GM12878 (cell line): ENCODE data around the gene TDRD7. TPM values are rescaled to one million over a fixed set of nuclear protein-coding genes. Genes with fewer than 3 reads are reported as not detected.

ENCODE experiments used
- ATAC-seq: fragments of 200-7000 bp; cut with Tn5 transposase; 3 replicates; pipeline ENCODE4 v1.9.1; 2020; ENCODE audit warnings: mild to moderate bottlenecking, moderate library complexity
- BruUV-seq: library from RNA; stranded (reverse); fragments of 400-500 nt; replicated peaks from 2 replicates; lab custom pipeline; 2021; lab: Mats Ljungman, UMichigan
- CTCF ChIA-PET: fragments of 300-600 bp; sonication (Branson Sonifier 250); formaldehyde crosslinking; extraction: SDS; loops from one replicate; lab custom pipeline; 2021; ENCODE audit warnings: inconsistent platforms; lab: Yijun Ruan, JAX
- POLR2A ChIA-PET: fragments of 350-600 bp; formaldehyde crosslinking; extraction: SDS; loops from one replicate; lab custom pipeline; 2021; ENCODE audit warnings: inconsistent platforms; lab: Charles Lee
- RAD21 ChIA-PET: fragments of 300-600 bp; sonication (Branson Sonifier 250); formaldehyde crosslinking; loops from one replicate; lab custom pipeline; 2023; ENCODE audit warnings: antibody characterized with exemption; ENCODE audit not compliant: unreplicated experiment; lab: Charles Lee
- SMC1A ChIA-PET: fragments of 300-600 bp; sonication (Branson Sonifier 250); formaldehyde crosslinking; loops from one replicate; lab custom pipeline; 2023; ENCODE audit not compliant: unreplicated experiment, uncharacterized antibody; lab: Charles Lee
- DNase-seq: peaks from one replicate; pipeline ENCODE4 v3.0.0-alpha.2; 2011; ENCODE audit warnings: low read depth, low spot score
- FAIRE-seq: peaks from 3 replicates; lab custom pipeline; 2011; peaks lifted over from hg19 to GRCh38; lab: Jason Lieb, UNC
- H2AFZ ChIP-seq: 2 replicates; pipeline ENCODE4 v1.6.0; 2011; ENCODE audit warnings: low read depth, low read length, control low read depth; ENCODE audit not compliant: control insufficient read depth
- H3K27ac ChIP-seq: 2 replicates; pipeline ENCODE4 v1.5.1; 2011; ENCODE audit warnings: control low read depth; ENCODE audit not compliant: control insufficient read depth, insufficient read depth
- H3K27me3 ChIP-seq, 2 experiments: replicated peaks in 1 of 2; 2 replicates each; pipeline versions ENCODE4 v1.6.0 to v1.6.1; 2011; ENCODE audit warnings: low read length in 1 of 2; ENCODE audit not compliant: control insufficient read depth in 2 of 2, insufficient read depth in 2 of 2
- H3K36me3 ChIP-seq, 2 experiments: 2 replicates each; pipeline ENCODE4 v1.5.1; 2011; ENCODE audit warnings: low read length in 1 of 2; ENCODE audit not compliant: control insufficient read depth in 2 of 2, insufficient read depth in 2 of 2
- H3K4me1 ChIP-seq: 2 replicates; pipeline ENCODE4 v1.6.1; 2011; ENCODE audit warnings: mild to moderate bottlenecking, low read length, moderate library complexity, mixed read lengths; ENCODE audit not compliant: control insufficient read depth, insufficient read depth
- H3K4me2 ChIP-seq: 2 replicates; pipeline ENCODE4 v1.6.0; 2011; ENCODE audit warnings: control low read depth; ENCODE audit not compliant: control insufficient read depth, insufficient read depth
- H3K4me3 ChIP-seq: fragments of 200-600 bp; sonication (generic); 2 replicates; pipeline ENCODE4 v1.5.1; 2016
- H3K79me2 ChIP-seq: 2 replicates; pipeline ENCODE4 v1.6.0; 2011; ENCODE audit warnings: low read length; ENCODE audit not compliant: control insufficient read depth, insufficient read depth
- H3K9ac ChIP-seq: 2 replicates; pipeline ENCODE4 v1.8.0; 2011; ENCODE audit warnings: low read length, control low read depth, mixed read lengths; ENCODE audit not compliant: control insufficient read depth, insufficient read depth
- H3K9me3 ChIP-seq: replicated peaks from 3 replicates; pipeline ENCODE4 v1.5.1; 2011; ENCODE audit warnings: mild to moderate bottlenecking, low read length; ENCODE audit not compliant: control insufficient read depth, insufficient read depth
- H4K20me1 ChIP-seq: 2 replicates; pipeline ENCODE4 v1.6.0; 2011; ENCODE audit not compliant: control insufficient read depth, insufficient read depth
- KAT2A ChIP-seq: conservative IDR thresholded peaks from 2 replicates; pipeline ENCODE4 v1.6.1; 2011; ENCODE audit warnings: low read depth, low read length; ENCODE audit not compliant: control insufficient read depth
- RELB ChIP-seq: fragments of 450-650 bp; IDR thresholded peaks from 2 replicates; pipeline ENCODE4 v1.6.1; 2017; ENCODE audit warnings: low read depth, mild to moderate bottlenecking, moderate library complexity
- TAF1 ChIP-seq: IDR thresholded peaks from 2 replicates; pipeline ENCODE4 v1.6.1; 2011; ENCODE audit warnings: mild to moderate bottlenecking, low read depth, low read length, borderline replicate concordance
- ZNF24 ChIP-seq: fragments of 450-650 bp; IDR thresholded peaks from 2 replicates; pipeline ENCODE4 v1.6.1; 2017; ENCODE audit warnings: antibody characterized with exemption, mild to moderate bottlenecking
- ZNF384 ChIP-seq: IDR thresholded peaks from 2 replicates; pipeline ENCODE4 v1.6.1; 2012; ENCODE audit warnings: low read depth, mild to moderate bottlenecking, low read length, improper control_type of control experiment, borderline replicate concordance
- WGBS: methylation state at CpG from one replicate; pipeline ENCODE4 v1.1.6; 2016; ENCODE audit warnings: low lambda C conversion rate; ENCODE audit not compliant: insufficient replicate concordance, insufficient coverage; ENCODE audit errors: missing lambda C conversion rate; 5-methylcytosine and 5-hydroxymethylcytosine counted together
- in situ Hi-C: fragments of 300-500 bp; cut with MboI; formaldehyde crosslinking; loops from 9 replicates; pipeline ENCODE4 v1.14.3; 2018; ENCODE audit warnings: mixed read lengths
- intact Hi-C: fragments of 100-400 bp; cut with micrococcal nuclease; formaldehyde crosslinking; loops from one replicate; pipeline ENCODE4 v1.14.2; 2022; ENCODE audit not compliant: unreplicated experiment
- polyA plus RNA-seq, 11 experiments: library from polyadenylated mRNA; depleted of rRNA in 4 of 11; unstranded in 6 of 11; stranded (reverse) in 5 of 11; fragments of >200 nt; fragmentation: Nextera tagmentation in 4 of 11; fragmentation: Illumina TruSeq in 1 of 11; extraction: Ambion mirVana in 4 of 11; extraction: Trizol in 1 of 11; gene quantifications; 1 replicate in 1 of 11; 2 replicates in 10 of 11; pipeline versions ENCODE4 v1.2.1 to v1.2.3, GENCODE V29; 2011 to 2016; ENCODE audit warnings: inconsistent platforms in 2 of 11, missing spikeins in 2 of 11, low read depth in 1 of 11
- total RNA-seq, 4 experiments: library from RNA; depleted of rRNA in 3 of 4; stranded (reverse); fragments of >200 nt in 3 of 4; fragmentation: Illumina TruSeq in 1 of 4; extraction: Trizol in 1 of 4; gene quantifications; 2 replicates each; pipeline versions ENCODE4 v1.2.1 to v1.2.3, GENCODE V29; 2013 to 2021

Gene TDRD7
- total and polyA plus RNA-seq, 10 of the 15 experiments (the other 5 are each of a cell fraction or from before 2014, with no cell fraction given), result 5.7 to 26.4 (median 16.2) TPM

GRCh38 chr9:97505845-97506244, 93.9 kb downstream of the TDRD7 start (continued):
- TF ChIP-seq ZNF384, result no peak
- TF ChIP-seq KAT2A, result no peak
- TF ChIP-seq TAF1, result no peak

- H3K4me1 ChIP-seq, result peaks cover 46% of the 10 kb centered on the region
- H3K27ac ChIP-seq, result 0 out of 2 replicates have a peak overlapping the region, but pooled peaks have one; percentile 6
- no peaks in the 10 kb centered on the region; a peak in 1 of 4 replicates for H3K36me3 ChIP-seq
- H3K9ac ChIP-seq, result no peak overlapping the region
- H2AFZ ChIP-seq, result no peak overlapping the region
- H3K4me3 ChIP-seq, result no peak overlapping the region
- DNase-seq (no peak), ATAC-seq (no peak), FAIRE-seq (no peak)
- intact Hi-C loops (loop anchor here (10.0 kb wide), 1 partner anchor 88 kb away; no protein-coding TSS in a partner anchor), in situ Hi-C loops (loop anchor here (10.0 kb wide), 1 partner anchor 1092 kb away; the partner anchor contains the start of gene ZNF367)
- ChIA-PET RAD21 (interaction anchor here (1.0 to 1.8 kb wide), 8 partner anchors 24 to 120 kb away, joined by 3 to 12 read pairs (median 4); no protein-coding TSS in a partner anchor), SMC1A (interaction anchor here (0.8 to 8.6 kb wide), 11 partner anchors 10 to 110 kb away, joined by 3 to 144 read pairs (median 4); no protein-coding TSS in a partner anchor), POLR2A (interaction anchor here (0.8 to 1.4 kb wide), 4 partner anchors 10 to 51 kb away, joined by 3 to 4 read pairs (median 3); no protein-coding TSS in a partner anchor), CTCF (interaction anchor here (0.7 to 8.9 kb wide), 12 partner anchors 9 to 109 kb away, joined by 3 to 247 read pairs (median 4); no protein-coding TSS in a partner anchor)
- H3K79me2 ChIP-seq, result peaks cover 73% of the 10 kb centered on the region
- H3K4me2 ChIP-seq, result peak overlapping the region; percentile 57; the same call in 1 of the 2 replicates
- no peaks in the 10 kb centered on the region for H4K20me1 ChIP-seq
- no peaks in the 10 kb centered on the region for H3K27me3 ChIP-seq
- H3K9me3 ChIP-seq, result no peaks in the 10 kb centered on the region; the same call in 2 of the 3 replicates
- WGBS, result 68% methylated on average over 4 of the region's 4 CpGs
- peak; percentile 60; the same call in 1 of the 2 replicates for TF ChIP-seq ZNF24
- TF ChIP-seq RELB, result no peak
- no TSS peak for BruUV-seq
These were observed 94.4 kb downstream of the TDRD7 start for GRCh38 chr9:97506306-97506705.
